ENCODE measurements around the gene SH3PXD2A.

SH3PXD2A gene

GRCh38 chr10:103724074-103724473, 131.3 kb downstream of the SH3PXD2A start:
- DNase-seq (ENCODE audit: low spot score): no peak

GRCh38 chr10:103723557-103723956, 131.8 kb downstream of the SH3PXD2A start:
- no peak for DNase-seq (ENCODE audit: low spot score)

- no peak for DNase-seq (ENCODE audit: low spot score)
These were observed 132.7 kb downstream of the SH3PXD2A start for GRCh38 chr10:103722632-103723031.

- no peak for DNase-seq (ENCODE audit: low spot score)
These were observed 134.4 kb downstream of the SH3PXD2A start for GRCh38 chr10:103720964-103721335.

- no peak for DNase-seq (ENCODE audit: low spot score)
These were observed 134.9 kb downstream of the SH3PXD2A start for GRCh38 chr10:103720328-103720963.

GRCh38 chr10:103719036-103719435, 136.3 kb downstream of the SH3PXD2A start:
- no peak for DNase-seq (ENCODE audit: low spot score)

- DNase-seq (ENCODE audit: low spot score): no peak
These were observed 137.1 kb downstream of the SH3PXD2A start for GRCh38 chr10:103718247-103718620.

GRCh38 chr10:103717341-103718246, 137.8 kb downstream of the SH3PXD2A start:
- DNase-seq (ENCODE audit: low spot score): no peak

GRCh38 chr10:103716206-103717160, 138.9 kb downstream of the SH3PXD2A start:
- DNase-seq (ENCODE audit: low spot score): peak; percentile 39

- DNase-seq (ENCODE audit: low spot score): peak; percentile 85
These were observed 139.9 kb downstream of the SH3PXD2A start for GRCh38 chr10:103715430-103715829.

- DNase-seq (ENCODE audit: low spot score): no peak
These were observed 141.0 kb downstream of the SH3PXD2A start for GRCh38 chr10:103714232-103714891.

GRCh38 chr10:103713676-103714075, 141.7 kb downstream of the SH3PXD2A start:
- DNase-seq (ENCODE audit: low spot score): no peak

GRCh38 chr10:103712898-103713498, 142.4 kb downstream of the SH3PXD2A start:
- peak; percentile 71 for DNase-seq (ENCODE audit: low spot score)

- no peak for DNase-seq (ENCODE audit: low spot score)
These were observed 143.2 kb downstream of the SH3PXD2A start for GRCh38 chr10:103712146-103712545.

GRCh38 chr10:103711351-103711994, 143.9 kb downstream of the SH3PXD2A start:
- DNase-seq (ENCODE audit: low spot score): no peak

GRCh38 chr10:103710490-103710889, 144.9 kb downstream of the SH3PXD2A start:
- DNase-seq (ENCODE audit: low spot score): no peak

- DNase-seq (ENCODE audit: low spot score): peak; percentile 75
These were observed 145.9 kb downstream of the SH3PXD2A start for GRCh38 chr10:103709341-103709920.

- DNase-seq (ENCODE audit: low spot score): no peak
These were observed 146.6 kb downstream of the SH3PXD2A start for GRCh38 chr10:103708627-103709288.

GRCh38 chr10:103707956-103708626, 147.3 kb downstream of the SH3PXD2A start:
- DNase-seq (ENCODE audit: low spot score): no peak
